Gastroesophageal sphincter (tissue), 4 donors: ENCODE results near the gene HS3ST4. TPM values are rescaled to one million over a fixed set of nuclear protein-coding genes. Genes with fewer than 3 reads are reported as not detected.

Experiments
- ATAC-seq: fragments of 150-250 bp; one replicate; pipeline ENCODE4 v1.9.1; 2016; ENCODE audit warnings: mild to moderate bottlenecking, moderate library complexity
- H3K27ac ChIP-seq, 4 donors: fragments of 200-600 bp; sonication (generic) in 3 of 4; 1 replicate in 3 of 4; 2 replicates in 1 of 4; pipeline ENCODE4 v1.5.1; 2016 to 2019
- H3K27me3 ChIP-seq: fragments of 200-600 bp; sonication (generic); one replicate; pipeline ENCODE4 v1.5.1; 2019
- H3K36me3 ChIP-seq, 2 donors: fragments of 200-600 bp; sonication (generic); one replicate each; pipeline ENCODE4 v1.5.1; 2019; ENCODE audit warnings: control low read depth in 1 of 2
- H3K4me1 ChIP-seq, 3 donors: fragments of 200-600 bp; sonication (generic); 1 replicate in 2 of 3; 2 replicates in 1 of 3; pipeline ENCODE4 v1.5.1; 2016 to 2019; ENCODE audit warnings: control low read depth in 2 of 3
- H3K4me3 ChIP-seq, 2 donors: fragments of 200-600 bp; sonication (generic); one replicate each; pipeline ENCODE4 v1.5.1; 2019; ENCODE audit warnings: mild to moderate bottlenecking in 1 of 2, moderate library complexity in 1 of 2
- H3K9me3 ChIP-seq, 3 donors: fragments of 200-600 bp; sonication (generic); one replicate each; pipeline ENCODE4 v1.5.1; 2017 to 2019; ENCODE audit warnings: control low read depth in 2 of 3
- EP300 ChIP-seq: sonication (generic); formaldehyde crosslinking; IDR thresholded peaks from one replicate; pipeline ENCODE4 v1.6.1; 2017; ENCODE audit warnings: antibody characterized with exemption, mild to moderate bottlenecking
- POLR2A ChIP-seq, 2 donors: fragments of 450-650 bp; IDR thresholded peaks; one replicate each; pipeline ENCODE4 v1.6.1; 2017; ENCODE audit warnings: antibody characterized with exemption in 2 of 2, mild to moderate bottlenecking in 2 of 2, moderate library complexity in 1 of 2
- POLR2AphosphoS5 ChIP-seq: sonication (generic); formaldehyde crosslinking; IDR thresholded peaks from one replicate; pipeline ENCODE4 v1.6.1; 2017; ENCODE audit warnings: antibody characterized with exemption
- WGBS, 2 donors: methylation state at CpG; one replicate each; pipeline ENCODE4 v1.1.5; 2018; ENCODE audit warnings: low coverage in 1 of 2; 5-methylcytosine and 5-hydroxymethylcytosine counted together
- total RNA-seq, 4 donors: library from RNA; depleted of rRNA; stranded (reverse); fragments of >200 nt; gene quantifications; one replicate each; pipeline ENCODE4 v1.1.0, GENCODE V29; 2016
- TF ChIP-seq, protein P1 (sequence below), 4 experiments: fragments of 200-600 bp in 2 of 4; fragments of 450-650 bp in 2 of 4; sonication (generic) in 1 of 4; IDR thresholded peaks; one replicate each; pipeline ENCODE4 v1.5.1; 2017 to 2019; ENCODE audit warnings: antibody characterized with exemption in 4 of 4, mild to moderate bottlenecking in 2 of 4, moderate library complexity in 2 of 4

Gene HS3ST4
- total RNA-seq, 4 donors from 2014 or later = 0.12 TPM; not detected in 3

DNA sequence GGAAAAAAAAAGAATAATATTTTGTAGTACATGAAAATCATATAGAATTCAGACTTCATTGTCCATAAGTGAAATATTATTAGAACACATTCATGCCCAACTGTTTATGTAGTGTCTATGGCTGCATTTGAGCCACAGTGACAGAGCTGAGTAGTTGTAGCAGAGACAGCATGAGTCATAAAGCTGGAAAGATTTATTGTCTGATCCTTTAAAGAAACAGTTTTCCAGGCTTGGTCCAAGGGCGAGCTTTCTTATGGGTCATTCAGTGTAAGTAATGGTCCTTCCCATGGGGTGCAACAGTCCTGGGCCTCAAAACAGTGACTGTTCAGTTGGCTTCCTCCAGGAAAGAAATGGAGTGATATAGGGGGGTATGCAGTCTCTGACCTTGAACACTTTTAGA lies 260.2 kb downstream of the HS3ST4 start:
- Histone ChIP-seq H3K4me1 (no peaks in the 10 kb centered on the region), H3K36me3 (no peaks in the 10 kb centered on the region), H3K9me3 (peaks cover 0 to 5% (median 0%) of the 10 kb centered on the region in 3 donors), H3K27ac (no peak overlapping the region), H3K4me3 (no peak overlapping the region), H3K27me3 (no peaks in the 10 kb centered on the region)
- WGBS, 2 donors = 71 to 89% methylated on average over 1 of the region's 1 CpG
- TF ChIP-seq, protein P1, sequence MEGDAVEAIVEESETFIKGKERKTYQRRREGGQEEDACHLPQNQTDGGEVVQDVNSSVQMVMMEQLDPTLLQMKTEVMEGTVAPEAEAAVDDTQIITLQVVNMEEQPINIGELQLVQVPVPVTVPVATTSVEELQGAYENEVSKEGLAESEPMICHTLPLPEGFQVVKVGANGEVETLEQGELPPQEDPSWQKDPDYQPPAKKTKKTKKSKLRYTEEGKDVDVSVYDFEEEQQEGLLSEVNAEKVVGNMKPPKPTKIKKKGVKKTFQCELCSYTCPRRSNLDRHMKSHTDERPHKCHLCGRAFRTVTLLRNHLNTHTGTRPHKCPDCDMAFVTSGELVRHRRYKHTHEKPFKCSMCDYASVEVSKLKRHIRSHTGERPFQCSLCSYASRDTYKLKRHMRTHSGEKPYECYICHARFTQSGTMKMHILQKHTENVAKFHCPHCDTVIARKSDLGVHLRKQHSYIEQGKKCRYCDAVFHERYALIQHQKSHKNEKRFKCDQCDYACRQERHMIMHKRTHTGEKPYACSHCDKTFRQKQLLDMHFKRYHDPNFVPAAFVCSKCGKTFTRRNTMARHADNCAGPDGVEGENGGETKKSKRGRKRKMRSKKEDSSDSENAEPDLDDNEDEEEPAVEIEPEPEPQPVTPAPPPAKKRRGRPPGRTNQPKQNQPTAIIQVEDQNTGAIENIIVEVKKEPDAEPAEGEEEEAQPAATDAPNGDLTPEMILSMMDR (IDR thresholded peaks at IDR 0.05) = no peak
- TF ChIP-seq POLR2AphosphoS5 (no peak), POLR2A (IDR thresholded peaks at IDR 0.05) (no peak), EP300 (no peak)
- ATAC-seq = no peak

DNA sequence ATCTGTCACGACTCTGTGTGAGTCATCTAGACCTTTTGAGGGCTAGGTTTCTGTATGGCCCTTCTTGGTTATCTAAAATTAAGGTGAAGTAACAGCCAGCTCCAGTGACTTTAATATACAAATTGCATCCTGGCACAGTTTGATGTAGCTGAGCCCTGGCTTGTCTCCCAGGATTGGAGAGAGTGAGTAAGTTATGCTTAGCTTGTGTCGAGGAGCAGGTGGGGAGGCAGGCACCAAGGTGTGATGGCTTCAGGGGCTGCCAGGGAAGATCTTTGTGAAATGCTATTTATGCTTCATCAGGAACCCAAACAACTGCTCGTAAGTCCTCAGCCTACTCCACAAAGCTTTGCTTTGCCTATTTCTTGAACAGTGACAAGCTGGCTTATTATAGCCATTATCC lies 261.2 kb downstream of the HS3ST4 start:
- ATAC-seq = no peak
- 57% methylated on average over 1 of the region's 3 CpGs; no CpG with 5 or more reads in 1 of the 2 donors for WGBS, 2 donors
- no peak for TF ChIP-seq EP300
- TF ChIP-seq, protein P1 (IDR thresholded peaks at IDR 0.05) = no peak
- TF ChIP-seq POLR2AphosphoS5 = no peak
- TF ChIP-seq POLR2A (IDR thresholded peaks at IDR 0.05) = no peak
- Histone ChIP-seq H3K4me3 (no peak overlapping the region), H3K27me3 (no peaks in the 10 kb centered on the region), H3K4me1 (no peaks in the 10 kb centered on the region), H3K36me3 (no peaks in the 10 kb centered on the region), H3K9me3 (peaks cover 0 to 5% (median 0%) of the 10 kb centered on the region in 3 donors), H3K27ac (no peak overlapping the region)

DNA sequence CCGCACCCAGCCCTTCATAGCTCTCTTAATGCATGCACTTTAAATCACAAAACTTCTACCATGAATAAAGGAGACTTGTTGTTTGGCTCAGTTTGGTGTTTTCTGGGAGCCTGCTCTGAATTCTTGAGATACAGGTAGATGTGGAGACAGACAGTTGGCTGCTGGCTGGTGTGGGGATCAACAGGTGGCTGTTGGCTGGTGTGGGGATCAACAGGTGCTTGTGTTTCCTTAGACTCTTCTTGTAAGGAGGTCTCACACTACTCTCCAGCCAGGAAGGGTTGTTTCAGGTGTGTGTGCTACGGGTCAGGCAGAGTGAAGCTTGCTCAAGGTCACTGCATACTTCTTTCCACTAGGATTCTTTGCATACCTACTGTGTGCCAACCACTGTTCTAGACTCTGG lies 265.9 kb downstream of the HS3ST4 start:
- Histone ChIP-seq H3K27ac (no peak overlapping the region), H3K27me3 (no peaks in the 10 kb centered on the region), H3K36me3 (no peaks in the 10 kb centered on the region), H3K4me1 (no peaks in the 10 kb centered on the region), H3K4me3 (no peak overlapping the region), H3K9me3 (peaks cover 0 to 12% (median 0%) of the 10 kb centered on the region in 3 donors)
- WGBS, 2 donors = 33% methylated on average over 2 of the region's 2 CpGs; no CpG with 5 or more reads in 1 of the 2 donors
- no peak for ATAC-seq
- no peak for TF ChIP-seq EP300
- TF ChIP-seq POLR2AphosphoS5 = no peak
- TF ChIP-seq, protein P1 (IDR thresholded peaks at IDR 0.05) = no peak

- Histone ChIP-seq H3K27me3 (no peaks in the 10 kb centered on the region), H3K27ac (no peak overlapping the region), H3K4me3 (no peak overlapping the region), H3K9me3 (peaks cover 0 to 7% (median 0%) of the 10 kb centered on the region in 3 donors), H3K36me3 (no peaks in the 10 kb centered on the region), H3K4me1 (no peaks in the 10 kb centered on the region)
- WGBS, 2 donors = 75 to 85% methylated on average over 2 of the region's 2 CpGs
- TF ChIP-seq POLR2A (IDR thresholded peaks at IDR 0.05) (no peak), POLR2AphosphoS5 (no peak), EP300 (no peak)
- TF ChIP-seq, protein P1 (IDR thresholded peaks at IDR 0.05) = no peak
- ATAC-seq = no peak
Measured at GRCh38 chr16:25959221-25959620, 267.5 kb downstream of the HS3ST4 start.

GRCh38 chr16:25966172-25967097 lies 274.7 kb downstream of the HS3ST4 start:
- ATAC-seq = no peak
- no peaks in the 10 kb centered on the region for H3K36me3 ChIP-seq
- no peak overlapping the region for H3K27ac ChIP-seq
- TF ChIP-seq POLR2AphosphoS5 (no peak), EP300 (no peak), POLR2A (IDR thresholded peaks at IDR 0.05) (no peak)
- TF ChIP-seq, protein P1 (IDR thresholded peaks at IDR 0.05) = no peak
- no peaks in the 10 kb centered on the region for H3K4me1 ChIP-seq
- H3K9me3 ChIP-seq = no peaks in the 10 kb centered on the region
- no peak overlapping the region for H3K4me3 ChIP-seq
- no CpG with 5 or more reads among the region's 1 CpG for WGBS, 2 donors
- no peaks in the 10 kb centered on the region for H3K27me3 ChIP-seq
